Stimulated activated CD4-positive, alpha-beta T cell treated with anti-CD3 and anti-CD28 coated beads, Interleukin-1b, Interleukin-23, amount 100 ng/mL, for 24 hours (primary cell): ENCODE measurements around the gene BCAR1.
"Not testable (repeated sequence)": the region's sequence is repeated elsewhere in the genome, so short reads cannot be mapped to it uniquely, and the experiment has no call there.

Experiments
- DNase-seq, 4 experiments: peaks; one replicate each; pipeline ENCODE4 v3.0.0-alpha.2; 2020; ENCODE audit warnings: low read depth in 4 of 4, low spot score in 1 of 4

Gene BCAR1

GRCh38 chr16:75271441-75272096 is 20.1 kb upstream of the BCAR1 start:
- no peak for DNase-seq

- not testable (repeated sequence) for DNase-seq
These were observed 17.9 kb upstream of the BCAR1 start for GRCh38 chr16:75269358-75269757.

- no peak for DNase-seq
These were observed 16.3 kb upstream of the BCAR1 start for GRCh38 chr16:75267631-75268264.

- no peak for DNase-seq
These were observed 15.6 kb upstream of the BCAR1 start for GRCh38 chr16:75266738-75267630.

GRCh38 chr16:75265911-75266701 is 14.7 kb upstream of the BCAR1 start:
- DNase-seq = no peak

- DNase-seq = no peak
These were observed 13.8 kb upstream of the BCAR1 start for GRCh38 chr16:75264999-75265910.

GRCh38 chr16:75264457-75264998 is 13.1 kb upstream of the BCAR1 start:
- no peak for DNase-seq

GRCh38 chr16:75263963-75264445 is 12.6 kb upstream of the BCAR1 start:
- no peak for DNase-seq

- DNase-seq = no peak
These were observed 12.0 kb upstream of the BCAR1 start for GRCh38 chr16:75263291-75263962.

- no peak for DNase-seq
These were observed 11.3 kb upstream of the BCAR1 start for GRCh38 chr16:75262800-75263127.

- DNase-seq = no peak
These were observed 10.8 kb upstream of the BCAR1 start for GRCh38 chr16:75262104-75262799.

- no peak for DNase-seq
These were observed 10.2 kb upstream of the BCAR1 start for GRCh38 chr16:75261590-75262078.

GRCh38 chr16:75260851-75261589 is 9.6 kb upstream of the BCAR1 start:
- DNase-seq = no peak

GRCh38 chr16:75258807-75259141 is 7.3 kb upstream of the BCAR1 start:
- no peak for DNase-seq

GRCh38 chr16:75257886-75258806 is 6.7 kb upstream of the BCAR1 start:
- no peak for DNase-seq

- no peak for DNase-seq
These were observed 5.4 kb upstream of the BCAR1 start for GRCh38 chr16:75256696-75257343.
